DMS53 treated with DMSO at 0.1 percent for 48 hours (cell line): ENCODE results near the gene IRF7.

Experiments
- DNase-seq: peaks from one replicate; lab custom pipeline; 2025; ENCODE audit not compliant: unreplicated experiment; lab: John Stamatoyannopoulos, UW

The IRF7 gene

DNA sequence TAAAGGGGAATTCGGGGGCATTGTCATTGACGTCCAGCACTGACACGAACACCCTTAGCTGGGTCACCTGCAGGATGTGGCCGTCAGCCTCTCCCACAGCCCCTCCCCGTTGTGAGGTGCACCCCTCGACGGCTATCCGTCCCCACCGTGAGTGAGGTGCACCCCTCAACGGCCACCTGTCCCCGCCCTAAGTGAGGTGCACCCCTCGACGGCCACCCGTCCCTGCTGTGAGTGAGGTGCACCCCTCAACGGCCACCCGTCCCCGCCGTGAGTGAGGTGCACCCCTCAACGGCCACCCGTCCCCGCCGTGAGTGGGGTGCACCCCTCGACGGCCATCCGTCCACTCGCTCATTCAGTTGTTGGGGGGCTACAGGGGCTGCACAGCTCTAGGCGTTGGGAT is 6.1 kb upstream of the IRF7 start:
- no peak for DNase-seq

DNA sequence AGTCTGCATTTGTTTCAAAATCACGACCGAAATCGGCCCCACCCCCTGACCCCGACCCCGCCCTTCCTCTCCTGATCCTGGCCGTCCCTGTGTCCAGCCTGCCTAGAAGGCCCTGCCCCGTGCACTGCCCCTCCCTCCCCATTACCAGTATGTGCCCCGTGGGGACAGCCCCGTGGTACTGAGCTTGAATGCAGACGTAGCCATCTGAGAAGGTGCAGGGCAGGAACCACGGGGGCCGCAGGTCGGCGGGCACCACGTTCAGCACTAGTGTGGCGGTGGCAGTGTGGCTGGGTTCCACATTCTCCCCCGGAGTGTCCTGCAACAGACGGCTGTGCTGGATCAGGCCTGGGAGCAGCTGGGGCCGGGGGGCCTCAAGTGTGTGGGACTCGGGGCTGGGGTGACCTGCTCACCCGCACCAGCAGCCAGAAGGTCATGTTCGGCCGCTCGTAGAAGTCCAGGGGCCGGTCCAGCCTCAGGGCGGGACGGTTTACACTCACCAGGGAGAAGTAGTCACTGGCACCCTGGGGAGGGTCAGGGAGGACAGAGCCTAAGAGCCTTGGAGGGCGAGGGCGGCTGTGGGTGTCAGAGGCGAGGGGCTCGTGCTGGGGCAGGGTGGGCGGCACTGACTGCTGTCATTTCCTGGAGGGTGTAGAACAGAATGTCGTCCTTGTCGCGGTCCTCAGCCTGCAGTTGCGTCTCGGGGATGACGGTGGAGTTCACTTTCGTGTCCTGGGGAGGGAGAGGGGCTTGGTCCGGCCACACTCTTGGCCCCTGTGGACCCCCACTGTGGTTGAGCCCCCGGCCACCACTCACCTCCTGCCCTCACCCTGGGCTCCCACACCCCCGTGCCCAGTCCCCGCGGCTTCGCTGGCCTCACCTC is 5.4 kb upstream of the IRF7 start:
- no peak for DNase-seq

GRCh38 chr11:620201-620600 is 4.5 kb upstream of the IRF7 start:
- DNase-seq: no peak

DNA sequence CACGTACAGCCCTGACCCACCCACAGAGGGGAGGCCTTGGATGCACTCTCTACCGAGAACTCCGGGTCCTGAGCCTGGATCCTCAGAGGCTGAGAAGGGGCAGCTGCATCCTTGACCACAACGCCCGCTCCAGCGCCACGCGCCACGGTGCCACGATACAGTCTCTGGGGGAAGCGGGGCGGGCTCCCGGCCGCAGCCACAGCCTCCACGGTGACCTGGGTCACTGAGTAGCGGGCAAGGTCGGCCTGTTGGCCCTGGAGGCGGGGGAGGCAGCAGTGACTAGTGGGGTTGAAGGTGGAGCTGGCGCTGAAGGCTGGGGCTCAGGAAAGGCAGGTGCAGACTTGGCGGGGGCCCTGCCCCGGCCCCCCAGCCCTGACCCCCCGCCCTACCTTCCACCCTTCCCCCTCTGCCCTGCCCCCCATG is 3.9 kb upstream of the IRF7 start:
- DNase-seq: no peak

- no peak for DNase-seq
Observed at GRCh38 chr11:618856-619627, 3.3 kb upstream of the IRF7 start.

- DNase-seq: no peak
Observed at GRCh38 chr11:617912-618682, 2.3 kb upstream of the IRF7 start.

GRCh38 chr11:617199-617911 is 1.6 kb upstream of the IRF7 start:
- DNase-seq: no peak

DNA sequence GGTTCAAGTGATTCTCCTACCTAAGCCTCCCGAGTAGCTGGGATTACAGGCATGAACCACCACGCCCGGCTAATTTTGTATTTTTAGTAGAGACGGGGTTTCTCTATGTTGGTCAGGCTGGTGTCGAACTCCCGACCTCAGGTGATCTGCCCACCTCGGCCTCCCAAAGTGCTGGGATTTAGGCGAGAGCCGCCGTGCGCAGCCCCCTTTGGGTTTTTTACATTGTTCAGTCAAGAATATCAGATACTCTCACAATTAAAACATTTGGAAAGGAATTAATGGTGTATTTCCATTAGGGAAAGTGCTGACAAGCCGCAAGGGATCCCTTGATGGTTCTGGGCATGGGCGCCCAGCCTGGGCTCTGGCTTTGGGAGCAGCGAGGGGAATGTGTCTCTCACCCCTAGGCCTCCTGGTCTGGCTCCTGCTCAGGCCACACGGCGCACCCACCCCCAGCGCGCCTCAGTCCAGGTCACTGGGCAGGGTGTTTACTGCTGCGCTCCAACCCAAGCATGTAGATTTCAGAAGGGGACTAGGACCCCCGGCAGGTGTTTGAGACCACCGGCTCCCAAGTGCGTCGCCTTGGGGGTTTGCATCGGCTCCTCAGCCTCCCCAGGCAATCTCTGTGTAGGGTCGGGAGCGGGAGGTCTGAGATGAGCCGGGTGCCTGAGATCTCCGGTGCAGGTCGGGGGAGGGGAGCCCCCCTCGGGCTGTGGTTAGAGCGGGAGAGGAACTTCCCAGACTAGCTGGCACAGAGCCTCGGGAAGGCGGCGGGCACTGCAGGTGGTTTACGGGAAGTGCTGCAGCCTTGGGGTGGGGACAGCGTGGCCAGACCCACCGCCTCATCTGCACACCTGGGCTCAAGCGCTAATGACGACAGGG is 809 bp upstream of the IRF7 start:
- DNase-seq: no peak

GRCh38 chr11:614623-615503 is 887 bp downstream of the IRF7 start:
- DNase-seq: no peak

GRCh38 chr11:614021-614622 is 1.6 kb downstream of the IRF7 start:
- no peak for DNase-seq

- DNase-seq: peak; percentile 63
Observed at GRCh38 chr11:613369-613968, 2.3 kb downstream of the IRF7 start.

DNA sequence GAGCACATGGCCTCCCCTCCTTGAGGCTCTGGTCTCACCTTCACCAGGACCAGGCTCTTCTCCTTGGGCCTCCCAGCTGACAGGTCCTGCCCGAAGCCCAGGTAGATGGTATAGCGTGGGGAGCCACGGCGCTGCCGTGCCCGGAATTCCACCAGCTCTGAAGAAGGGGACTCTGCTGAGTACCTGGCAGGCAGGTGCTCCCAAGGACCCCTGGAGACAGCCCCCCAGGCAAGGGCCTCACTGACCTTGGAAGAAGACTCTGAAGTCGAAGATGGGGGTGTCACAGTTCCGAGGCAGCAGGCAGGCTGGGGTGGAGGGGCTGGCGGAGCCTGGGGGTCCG is 2.8 kb downstream of the IRF7 start:
- no peak for DNase-seq

- DNase-seq: peak; percentile 61
Observed at GRCh38 chr11:612201-612960, 3.4 kb downstream of the IRF7 start.

GRCh38 chr11:611001-611996 is 4.5 kb downstream of the IRF7 start:
- DNase-seq: no peak

- DNase-seq: no peak
Observed at GRCh38 chr11:610146-610801, 5.5 kb downstream of the IRF7 start.

DNA sequence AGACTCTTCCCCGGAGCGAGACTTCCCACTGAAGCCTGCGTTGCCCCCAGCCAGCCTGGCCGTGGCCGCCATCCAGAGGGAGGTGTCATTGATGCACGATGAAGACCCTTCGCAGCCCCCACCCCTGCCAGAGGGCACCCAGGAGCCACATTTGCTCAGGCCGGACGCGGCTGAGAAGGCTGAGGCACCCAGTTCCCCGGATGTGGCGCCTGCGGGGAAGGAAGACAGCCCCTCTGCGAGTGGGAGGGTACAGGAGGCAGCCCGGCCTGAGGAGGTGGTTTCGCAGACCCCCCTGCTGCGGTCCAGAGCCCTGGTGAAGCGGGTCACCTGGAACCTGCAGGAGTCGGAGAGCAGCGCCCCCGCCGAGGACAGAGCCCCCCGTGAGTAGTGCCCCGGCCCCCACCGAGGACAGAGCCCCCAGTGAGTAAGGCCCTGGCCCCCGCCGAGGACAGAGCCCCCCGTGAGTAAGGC is 6.4 kb downstream of the IRF7 start:
- no peak for DNase-seq
